GM20431 (cell line): ENCODE measurements around the gene ABHD17A.
"Not testable (repeated sequence)": the region's sequence is repeated elsewhere in the genome, so short reads cannot be mapped to it uniquely, and the experiment has no call there.

ENCODE experiments used
- in situ Hi-C: fragments of 300-500 bp; cut with MseI, MboI; formaldehyde crosslinking; loops from one replicate; pipeline ENCODE4 v1.15.0; 2020; ENCODE audit warnings: low sequenced_read_pairs; ENCODE audit not compliant: unreplicated experiment

Gene ABHD17A

GRCh38 chr19:1882089-1882785 is 3.1 kb downstream of the ABHD17A start:
- in situ Hi-C loops = no loop called here

GRCh38 chr19:1881393-1882088 is 3.8 kb downstream of the ABHD17A start:
- in situ Hi-C loops = not testable (repeated sequence)

GRCh38 chr19:1880611-1881392 is 4.5 kb downstream of the ABHD17A start:
- in situ Hi-C loops = no loop called here

- in situ Hi-C loops = not testable (repeated sequence)
These were observed 5.3 kb downstream of the ABHD17A start for GRCh38 chr19:1879982-1880381.

- in situ Hi-C loops = not testable (repeated sequence)
These were observed 6.7 kb downstream of the ABHD17A start for GRCh38 chr19:1878583-1878982.

GRCh38 chr19:1877280-1877660 is 8.0 kb downstream of the ABHD17A start:
- in situ Hi-C loops = not testable (repeated sequence)

GRCh38 chr19:1876496-1877279 is 8.6 kb downstream of the ABHD17A start:
- in situ Hi-C loops = not testable (repeated sequence)

- in situ Hi-C loops = no loop called here
These were observed 9.4 kb downstream of the ABHD17A start for GRCh38 chr19:1875646-1876495.

GRCh38 chr19:1875265-1875645 is 10.0 kb downstream of the ABHD17A start:
- in situ Hi-C loops = not testable (repeated sequence)

- in situ Hi-C loops = no loop called here
These were observed 10.6 kb downstream of the ABHD17A start for GRCh38 chr19:1874554-1875185.

- in situ Hi-C loops = no loop called here
These were observed 11.5 kb downstream of the ABHD17A start for GRCh38 chr19:1873524-1874473.

GRCh38 chr19:1872807-1873523 is 12.3 kb downstream of the ABHD17A start:
- in situ Hi-C loops = no loop called here

- in situ Hi-C loops = no loop called here
These were observed 13.7 kb downstream of the ABHD17A start for GRCh38 chr19:1871630-1872029.

- in situ Hi-C loops = no loop called here
These were observed 14.1 kb downstream of the ABHD17A start for GRCh38 chr19:1871140-1871597.

- in situ Hi-C loops = no loop called here
These were observed 16.3 kb downstream of the ABHD17A start for GRCh38 chr19:1868971-1869370.

GRCh38 chr19:1867349-1867724 is 18.0 kb downstream of the ABHD17A start:
- in situ Hi-C loops = no loop called here

GRCh38 chr19:1866693-1867348 is 18.5 kb downstream of the ABHD17A start:
- in situ Hi-C loops = no loop called here
